Skeletal muscle cell (primary cell): ENCODE measurements around the gene NOXRED1.

Experiments used
- DNase-seq: peaks from one replicate; pipeline ENCODE4 v3.0.0-alpha.2; 2010; ENCODE audit warnings: low read depth
- H3K4me3 ChIP-seq: 2 replicates; pipeline ENCODE4 v1.5.1; 2011; ENCODE audit warnings: low read depth, mild to moderate bottlenecking, control low read depth, low read length, moderate library complexity

NOXRED1 gene, protein sequence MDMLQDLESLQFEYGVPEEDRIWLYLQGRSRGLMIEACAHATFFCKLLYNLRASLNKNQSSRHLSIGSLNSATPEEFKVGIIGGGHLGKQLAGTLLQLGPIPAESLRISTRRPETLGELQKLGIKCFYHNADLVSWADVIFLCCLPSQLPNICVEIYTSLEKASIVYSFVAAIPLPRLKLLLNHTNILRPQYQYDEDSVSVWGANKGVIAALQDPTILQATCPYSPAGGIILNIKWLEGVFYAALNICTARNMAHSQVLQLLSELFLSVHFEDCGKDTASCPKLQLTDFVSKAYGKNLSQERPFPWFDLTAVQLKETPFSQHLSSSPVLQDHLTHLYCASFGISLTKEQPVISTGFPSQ

DNA sequence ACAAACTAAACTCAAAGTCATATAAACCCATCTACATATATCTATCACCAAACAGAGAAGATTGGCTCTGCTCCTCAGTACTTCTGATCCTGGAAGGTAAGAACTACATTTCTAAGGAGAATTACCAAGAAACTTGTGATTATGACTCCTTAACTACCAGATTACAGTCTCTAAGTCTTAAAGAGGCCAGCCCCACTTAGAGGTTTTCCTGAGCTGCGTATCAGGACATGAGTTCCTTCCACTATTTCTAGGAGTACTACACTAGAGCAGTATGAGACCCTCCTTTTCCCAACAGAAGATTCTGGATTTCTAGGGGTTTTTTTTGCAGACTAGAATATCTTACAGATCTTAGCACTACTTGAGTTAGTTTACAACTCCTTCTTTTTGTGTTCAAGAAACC is at the start of gene NOXRED1:
Gene NOXRED1 (minus strand): TSS at position 101 of the 400 bp plus-strand sequence. CDS start 634 bp downstream, outside the sequence.
- H3K4me3 ChIP-seq: no peak within 1 kb of the TSS
- DNase-seq: no peak

DNA sequence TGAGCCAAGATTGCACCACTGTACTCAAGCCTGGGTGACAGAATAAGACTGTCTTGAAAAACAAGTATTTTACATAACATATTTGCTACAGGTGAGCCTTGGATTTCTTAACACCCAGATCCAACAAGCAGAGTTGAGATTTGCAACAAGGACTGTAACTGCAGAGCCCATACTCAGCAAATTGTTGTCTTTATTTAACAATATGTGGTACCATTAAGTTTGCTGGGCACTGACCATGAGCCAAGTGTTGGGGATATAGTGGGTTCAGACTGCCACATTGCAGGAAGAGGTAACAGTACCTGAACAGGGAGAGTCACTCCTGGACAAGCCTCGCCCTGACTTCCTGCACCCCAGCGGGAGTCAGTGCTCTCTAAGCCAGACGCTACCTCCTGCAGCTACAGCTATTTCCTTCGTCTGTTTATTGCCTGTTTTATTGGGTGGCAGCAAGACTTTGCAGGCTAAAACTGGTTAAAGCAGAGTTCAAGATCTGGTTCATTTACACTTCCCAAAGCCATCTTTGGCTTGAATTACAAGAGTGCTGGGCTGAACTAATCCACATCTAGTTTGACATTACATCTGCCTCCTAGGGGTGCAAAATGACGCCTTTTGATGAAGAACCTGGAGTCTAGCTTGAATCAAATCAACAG is 47.0 kb upstream of the NOXRED1 start:
- H3K4me3 ChIP-seq: no peak overlapping the region
- DNase-seq: no peak

DNA sequence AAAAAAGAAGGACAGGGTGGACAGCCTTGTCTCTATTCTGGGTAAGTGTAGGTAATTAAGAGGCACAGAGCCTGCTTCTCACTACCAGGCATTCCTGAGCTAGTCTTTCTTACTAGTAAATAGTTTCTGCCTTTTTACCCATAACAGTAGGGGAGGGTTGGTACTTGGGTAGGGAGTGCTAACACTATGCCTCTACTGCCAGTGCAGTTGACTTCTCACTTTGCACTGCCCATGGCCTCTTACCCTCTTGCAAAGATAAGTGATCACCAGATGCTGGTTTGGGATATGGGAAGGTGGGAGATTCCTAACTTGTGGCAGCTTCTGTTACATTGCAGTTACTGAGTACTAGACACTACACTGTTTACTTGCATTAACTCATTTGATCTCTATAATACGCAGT is 46.2 kb upstream of the NOXRED1 start:
- DNase-seq: no peak
- H3K4me3 ChIP-seq: no peak overlapping the region

DNA sequence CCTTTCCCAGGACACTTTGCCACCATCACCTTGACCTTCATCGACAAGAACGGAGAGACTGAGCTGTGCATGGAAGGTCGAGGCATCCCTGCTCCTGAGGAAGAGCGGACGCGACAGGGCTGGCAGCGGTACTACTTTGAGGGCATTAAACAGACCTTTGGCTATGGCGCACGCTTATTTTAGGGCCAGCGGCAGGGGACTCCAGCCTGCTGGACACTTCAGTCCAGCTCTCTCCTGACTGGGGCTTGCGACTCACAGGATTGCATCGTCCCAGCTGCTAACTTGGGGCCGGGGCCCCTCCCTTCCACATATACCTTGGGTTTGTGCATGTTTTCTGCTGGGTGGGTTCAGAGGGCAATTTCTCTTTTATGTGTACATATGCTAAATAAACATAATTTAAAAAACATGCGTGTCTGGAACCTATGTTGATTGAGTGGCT is 45.8 kb upstream of the NOXRED1 start:
- no peak for DNase-seq
- H3K4me3 ChIP-seq: no peak overlapping the region

DNA sequence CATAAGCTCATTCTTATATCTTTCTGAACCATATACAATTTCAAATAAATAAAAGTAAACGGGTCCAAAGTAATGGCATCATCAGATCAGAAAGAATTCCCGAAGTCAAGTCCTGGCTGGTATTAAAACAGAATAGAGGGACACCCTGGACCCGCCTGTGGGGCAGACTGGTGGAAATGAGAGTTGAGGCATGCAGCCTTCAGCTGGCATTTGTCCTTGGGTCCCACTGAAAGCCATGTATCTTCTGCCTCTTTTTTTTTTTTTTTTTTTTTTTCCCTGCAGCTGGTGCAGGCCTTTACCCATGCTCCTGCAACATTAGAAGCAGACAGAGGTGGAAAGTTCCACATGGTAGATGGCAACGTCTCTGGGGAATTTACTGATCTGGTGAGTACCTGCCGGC is 44.5 kb upstream of the NOXRED1 start:
- DNase-seq: no peak

DNA sequence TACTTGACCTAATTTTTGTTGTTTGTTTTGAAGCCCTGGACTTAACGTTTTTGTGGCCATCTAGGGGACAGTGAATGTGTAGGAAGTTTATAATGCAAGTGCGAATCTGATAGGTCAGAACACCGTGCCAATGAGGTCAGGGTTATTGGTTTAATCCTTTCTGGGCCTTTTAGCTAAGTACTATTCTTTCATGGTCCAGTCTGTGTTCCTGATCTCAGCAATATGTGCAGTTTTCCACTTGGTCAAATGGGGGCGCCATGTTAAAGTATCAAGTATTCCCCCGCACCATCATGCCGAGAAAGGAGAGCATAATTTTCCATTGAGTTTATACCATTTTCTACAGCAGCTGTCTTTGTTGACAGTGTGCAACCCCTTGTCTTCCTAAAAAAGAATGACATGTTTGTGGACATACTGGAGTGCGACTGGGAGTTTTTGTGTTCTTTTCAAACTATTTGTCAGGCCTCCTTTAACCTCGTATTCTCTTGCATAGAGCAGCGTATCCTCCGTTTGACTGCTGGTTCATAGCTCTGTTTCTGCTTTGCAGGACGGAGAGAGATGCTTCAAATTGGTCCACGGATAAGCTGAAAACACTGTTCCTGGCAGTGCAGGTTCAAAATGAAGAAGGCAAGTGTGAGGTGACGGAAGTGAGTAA is 35.9 kb upstream of the NOXRED1 start:
- H3K4me3 ChIP-seq: peak overlapping the region; percentile 99
- DNase-seq: peak; percentile 31

More for the DNA sequence above, 44.5 kb upstream of the NOXRED1 start:
- no peak overlapping the region for H3K4me3 ChIP-seq

DNA sequence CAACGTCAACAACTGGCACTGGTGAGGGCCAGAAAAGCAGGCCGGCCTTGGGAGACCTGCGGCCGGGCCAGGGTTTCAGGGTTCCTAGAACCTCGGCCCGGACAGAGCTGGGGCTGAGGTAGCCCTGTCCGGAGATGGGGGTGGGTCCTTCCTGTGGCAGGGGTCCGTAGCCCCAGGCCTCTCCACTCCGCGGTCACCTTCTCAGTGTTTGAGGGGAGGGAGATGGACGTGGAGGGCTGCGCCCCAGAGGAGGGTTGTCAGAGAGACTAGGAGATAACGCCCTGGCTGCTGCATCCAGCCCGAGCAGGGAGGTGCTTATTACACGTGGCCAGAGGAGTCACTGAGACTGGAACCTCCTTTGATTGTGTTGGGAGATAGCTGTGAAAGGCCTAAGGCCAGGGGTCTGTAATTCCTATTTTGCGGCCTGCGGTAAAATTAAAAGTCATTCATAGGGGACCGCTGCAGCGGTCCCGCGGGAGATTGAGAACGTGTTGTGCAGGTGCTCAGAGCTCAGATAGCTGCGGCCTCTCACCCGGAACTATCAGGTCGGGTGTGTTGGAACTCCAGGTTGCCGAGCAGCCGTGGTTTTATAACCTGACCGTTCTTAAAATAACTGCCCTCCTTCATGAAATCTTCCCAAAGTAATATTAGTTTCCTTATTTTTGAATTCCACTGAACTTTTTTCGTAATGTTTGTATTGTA is 35.1 kb upstream of the NOXRED1 start:
- H3K4me3 ChIP-seq: peak overlapping the region; percentile 99
- DNase-seq: no peak

DNA sequence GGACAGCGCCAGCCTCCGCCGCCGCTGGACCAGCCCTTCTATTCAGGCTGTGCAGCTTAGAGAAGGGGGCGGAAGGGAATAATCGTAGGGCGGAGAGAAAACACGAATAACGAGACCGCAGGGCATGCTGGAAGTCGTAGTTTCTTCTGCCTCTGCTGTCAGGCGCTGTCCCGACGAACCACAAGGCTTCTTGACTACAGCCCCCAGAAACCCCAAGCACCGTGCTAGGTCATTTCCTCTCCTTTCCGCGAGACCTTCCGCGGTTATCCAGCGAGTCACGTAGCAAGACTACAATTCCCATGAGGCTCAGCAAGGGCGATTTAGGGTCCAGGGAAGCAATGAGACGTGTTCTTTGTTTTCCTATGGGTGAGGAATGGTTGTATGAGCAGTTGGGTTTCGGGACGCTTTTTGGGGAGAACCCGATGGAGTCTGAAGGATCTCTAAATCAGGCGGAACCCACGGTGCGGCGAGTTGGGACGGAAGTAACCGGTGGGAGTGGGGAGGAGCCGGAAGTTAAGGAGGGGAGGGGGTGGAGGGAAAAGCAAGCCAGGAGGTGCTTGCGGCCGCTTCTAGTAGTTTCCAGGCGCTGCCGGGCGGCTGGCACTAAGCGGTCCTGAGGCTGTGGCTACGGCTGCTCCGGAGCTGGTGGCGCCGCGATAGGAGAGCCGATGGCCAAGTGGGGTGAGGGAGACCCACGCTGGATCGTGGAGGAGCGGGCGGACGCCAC is 34.4 kb upstream of the NOXRED1 start, which contains the start of the genes AHSA1 and VIPAS39:
Gene AHSA1 (plus strand): TSS at position 572 of the 727 bp plus-strand sequence. CDS start 97 bp downstream, at position 669.
Gene VIPAS39 (minus strand): TSS at position 80 of the 727 bp plus-strand sequence. CDS start 3,499 bp downstream, outside the sequence.
- peak; percentile 98 for DNase-seq
- peak within 1 kb of the TSS; percentile 99 for H3K4me3 ChIP-seq

DNA sequence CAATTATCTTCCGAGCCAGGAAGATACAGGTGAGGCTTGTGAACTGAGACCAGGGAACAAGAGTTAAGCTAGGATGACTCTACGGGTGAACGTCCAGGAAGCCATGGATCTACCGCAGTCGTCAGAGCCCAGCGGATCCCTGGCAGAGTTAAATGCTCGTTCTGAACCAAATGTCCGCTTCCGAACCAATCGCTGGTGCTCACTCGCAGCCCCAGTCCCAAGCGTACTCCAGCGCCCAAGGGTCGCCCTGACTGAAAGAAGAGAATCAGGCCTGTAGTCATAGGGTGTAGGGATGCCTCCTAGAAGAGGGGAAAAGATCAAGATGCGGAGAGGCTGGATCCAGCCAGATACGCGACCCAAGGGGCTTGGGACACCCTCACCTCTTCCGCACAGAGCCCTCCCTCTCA is 33.8 kb upstream of the NOXRED1 start:
- H3K4me3 ChIP-seq: peak overlapping the region; percentile 99
- no peak for DNase-seq

DNA sequence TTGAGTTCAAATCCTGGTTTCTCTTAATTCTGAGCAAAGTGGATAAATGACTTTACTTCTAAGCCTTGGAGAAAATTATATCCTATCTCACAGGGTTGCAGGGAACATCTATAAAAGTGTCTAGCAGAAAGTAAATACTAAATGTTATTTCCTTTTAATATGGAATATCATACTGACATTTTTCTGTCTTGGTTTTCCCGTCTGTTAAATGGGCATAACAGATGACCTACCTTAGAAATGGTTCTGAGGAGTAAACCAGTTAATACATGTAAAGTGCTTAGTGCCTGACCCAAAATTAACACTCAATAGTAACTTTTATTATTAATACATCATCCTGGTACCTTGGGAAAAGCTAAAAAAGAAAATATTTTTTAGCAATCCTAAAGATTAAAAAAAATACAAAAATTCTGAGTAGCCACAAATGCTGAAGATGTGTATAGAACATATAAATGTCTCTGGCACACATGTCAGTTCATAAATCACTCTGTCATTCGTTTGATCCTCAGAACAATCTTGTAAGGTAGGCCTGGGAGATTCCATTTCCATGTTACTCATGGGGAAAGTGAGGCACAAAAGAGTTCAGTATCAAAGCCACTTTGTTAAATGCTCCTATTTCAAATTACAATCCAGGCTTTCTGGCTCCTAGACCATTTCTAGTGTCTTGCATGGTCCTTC is 32.8 kb upstream of the NOXRED1 start:
- no peak for DNase-seq
- H3K4me3 ChIP-seq: no peak overlapping the region

DNA sequence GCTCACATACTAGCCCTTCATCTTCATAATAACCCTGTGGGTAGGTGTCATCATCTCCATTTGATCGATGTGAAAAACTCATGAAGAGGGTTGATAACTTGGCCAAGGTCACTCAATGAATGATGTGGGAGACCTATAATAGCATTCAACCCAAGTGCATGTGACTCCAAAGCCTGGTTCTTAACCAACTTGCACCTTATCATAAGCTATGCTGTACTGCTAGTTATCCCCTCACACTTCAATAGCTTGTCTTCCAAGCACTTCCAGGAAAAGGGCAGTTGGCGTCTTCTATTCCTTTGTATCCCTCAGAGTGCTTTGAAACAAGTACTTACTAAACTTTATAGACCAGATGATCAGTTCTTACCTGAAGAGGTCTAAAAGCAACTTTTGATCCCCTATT is 18.9 kb upstream of the NOXRED1 start:
- no peak overlapping the region for H3K4me3 ChIP-seq
- DNase-seq: no peak

DNA sequence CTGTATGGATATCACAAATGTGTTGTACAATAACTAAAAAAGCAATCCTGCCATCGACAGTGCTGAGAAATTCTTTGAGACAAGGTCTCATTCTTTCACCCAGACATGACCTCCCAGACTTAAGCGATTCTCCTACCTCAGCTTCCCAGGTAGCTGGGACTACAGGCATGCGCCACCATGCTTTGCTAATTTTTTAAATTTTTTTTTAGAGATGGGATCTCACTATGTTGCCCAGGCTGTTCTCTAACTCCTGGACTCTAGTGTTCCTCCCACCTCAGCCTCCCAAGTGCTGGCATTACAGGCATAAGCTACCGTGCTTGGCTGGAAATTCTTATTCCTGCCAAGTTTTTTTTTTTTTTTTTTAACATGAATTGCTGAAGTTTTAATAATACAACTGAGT is 16.5 kb upstream of the NOXRED1 start:
- DNase-seq: no peak

DNA sequence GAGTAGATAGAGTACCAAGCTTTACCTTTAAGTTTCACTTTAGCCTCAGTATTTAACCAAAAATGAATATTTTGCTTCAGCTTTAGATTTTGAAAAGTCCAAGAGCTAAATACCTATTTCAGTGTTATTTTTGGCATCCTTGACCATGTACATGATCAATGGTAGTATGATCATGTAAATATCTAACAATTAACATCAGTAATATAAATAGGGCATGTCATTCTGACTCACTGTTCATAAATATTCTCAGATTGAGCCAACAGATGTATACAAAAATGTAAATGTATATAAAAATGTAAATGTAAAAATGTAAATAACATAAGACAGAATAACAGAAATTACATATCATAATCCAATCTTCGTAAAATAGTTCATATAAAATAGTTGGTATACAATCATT is 15.3 kb upstream of the NOXRED1 start:
- H3K4me3 ChIP-seq: no peak overlapping the region
- no peak for DNase-seq

More for the DNA sequence above, 16.5 kb upstream of the NOXRED1 start:
- no peak overlapping the region for H3K4me3 ChIP-seq

DNA sequence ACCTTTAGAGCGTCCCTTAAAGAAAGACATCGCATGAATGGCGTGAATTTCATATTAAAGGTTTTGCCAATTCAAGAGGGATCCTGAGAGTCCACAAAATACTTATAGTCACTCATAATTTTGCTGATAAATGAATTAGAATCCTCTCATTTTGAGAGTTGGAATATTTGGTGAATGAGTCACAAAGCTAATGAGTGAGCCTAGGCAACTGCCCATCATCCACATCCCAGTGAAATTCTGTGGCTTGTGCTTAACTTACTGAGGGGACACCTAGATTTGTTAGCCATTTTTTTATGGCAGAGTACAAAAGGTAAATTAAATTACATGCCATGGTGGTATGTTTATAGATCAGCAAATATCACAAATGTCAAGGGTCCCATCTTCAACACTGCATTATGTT is 12.7 kb upstream of the NOXRED1 start:
- DNase-seq: no peak
- H3K4me3 ChIP-seq: no peak overlapping the region

DNA sequence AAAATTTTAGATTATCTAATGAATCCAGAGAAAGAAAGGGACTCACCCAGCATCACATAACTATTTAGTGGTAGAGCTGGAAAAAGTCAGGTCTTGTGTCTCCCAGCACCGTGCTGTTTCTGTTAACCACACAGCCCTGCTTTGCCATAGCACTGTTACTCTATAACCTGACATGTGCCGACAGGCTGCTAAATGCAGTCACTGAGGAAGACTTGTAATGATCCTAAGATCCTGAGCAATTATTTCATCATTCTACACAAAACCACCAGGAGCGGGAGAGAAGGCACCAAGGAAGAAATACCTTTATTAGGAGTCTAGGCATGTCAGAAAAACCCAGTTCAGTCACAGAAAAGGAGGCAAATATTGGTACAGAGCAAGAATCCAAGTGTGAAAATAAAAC is 3.1 kb upstream of the NOXRED1 start:
- no peak overlapping the region for H3K4me3 ChIP-seq
- no peak for DNase-seq

DNA sequence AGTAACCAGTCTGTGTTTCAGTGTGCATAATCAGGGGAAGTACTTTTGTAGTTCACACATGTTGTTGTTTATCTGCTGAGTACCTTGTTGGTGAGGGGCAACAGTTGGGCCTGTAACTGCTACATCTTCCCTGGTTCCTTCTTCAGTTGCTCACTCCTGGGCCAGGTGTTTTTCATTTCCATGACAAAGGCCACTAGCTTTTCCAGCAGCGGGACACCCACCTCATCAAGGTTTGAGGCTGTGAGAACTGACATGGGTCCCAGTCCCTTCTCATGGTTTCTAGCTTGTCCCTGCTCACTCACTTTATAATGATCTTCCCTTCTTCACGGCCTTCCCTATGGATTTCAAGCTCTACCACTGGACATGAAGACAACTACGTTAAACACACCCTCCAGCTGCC is 1.5 kb upstream of the NOXRED1 start:
- no peak for DNase-seq
- H3K4me3 ChIP-seq: no peak overlapping the region

DNA sequence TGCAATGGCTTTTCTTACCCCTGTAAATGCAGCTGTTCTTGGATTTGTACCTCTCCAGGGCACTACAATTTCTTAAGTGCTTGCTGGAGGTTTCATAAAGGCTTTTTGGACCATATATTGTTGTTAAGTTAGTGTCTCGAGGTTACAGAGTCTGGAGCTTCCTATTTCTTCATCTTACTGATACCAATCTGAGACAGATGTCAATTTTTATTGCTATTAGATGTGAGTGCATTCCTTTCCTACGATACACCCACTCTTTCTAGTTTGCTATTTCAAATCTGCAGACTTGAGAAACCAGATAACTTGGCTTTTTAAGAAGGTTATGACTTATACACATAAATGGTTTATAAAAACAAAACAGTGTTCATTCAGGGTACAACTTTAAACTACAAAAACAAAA is 2.1 kb downstream of the NOXRED1 start:
- no peak overlapping the region for H3K4me3 ChIP-seq
- peak; percentile 9 for DNase-seq

DNA sequence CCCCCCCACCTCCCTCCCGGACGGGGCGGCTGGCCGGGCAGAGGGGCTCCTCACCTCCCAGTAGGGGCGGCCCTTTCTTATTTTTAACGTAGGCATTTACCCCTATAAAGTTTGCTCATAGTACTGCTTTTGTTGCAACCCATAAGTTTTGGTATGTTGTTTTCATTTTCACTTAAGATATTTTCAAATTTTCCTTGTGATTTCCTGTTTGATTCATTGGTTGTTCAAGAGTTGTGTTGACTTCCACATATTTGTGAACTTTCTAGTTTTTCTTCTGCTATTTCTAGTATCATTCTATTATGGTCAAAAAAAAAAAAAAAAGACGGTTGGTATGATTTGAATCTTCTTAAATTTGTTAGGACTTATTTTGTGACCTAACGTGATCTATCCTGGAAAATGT is 6.5 kb downstream of the NOXRED1 start:
- H3K4me3 ChIP-seq: no peak overlapping the region
- no peak for DNase-seq
